Measurements from ENCODE around the gene DMD. TPM values are rescaled to one million over a fixed set of nuclear protein-coding genes. Genes with fewer than 3 reads are reported as not detected.
A peak's percentile ranks its signal among the peaks of the same experiment; 100 is the strongest.

DMD gene
- total and polyA plus RNA-seq, 8 donors, result 6.8 to 117 (median 44.2) TPM

DNA sequence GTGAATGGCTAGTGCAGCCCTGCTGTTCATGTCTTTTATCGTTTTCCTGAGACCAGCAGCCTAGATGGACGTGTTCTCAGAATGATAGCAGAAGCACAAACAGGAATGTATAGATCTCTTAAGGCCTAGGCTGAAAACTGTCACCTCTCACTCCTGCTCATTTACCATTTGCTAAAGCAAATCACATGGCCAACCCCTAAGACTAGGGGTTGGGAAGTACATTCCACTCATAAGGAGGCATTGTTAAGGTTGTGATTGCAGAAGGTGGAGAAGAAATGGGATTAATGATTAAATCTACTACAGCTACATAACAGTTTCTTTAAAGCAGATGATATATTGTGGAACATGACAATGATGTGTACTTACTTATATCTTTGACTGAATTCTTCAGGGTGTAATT lies 1602.7 kb downstream of the DMD start:
- 58 to 80% (median 58%) methylated on average over 2 of the region's 2 CpGs for WGBS, 5 donors
- H3K4me1 ChIP-seq, result no peaks in the 10 kb centered on the region
- H3K4me3 ChIP-seq, result no peak overlapping the region
- no peaks in the 10 kb centered on the region for H3K9me3 ChIP-seq
- intact Hi-C loops (cut with DNase I; ENCODE audit: low total_unique reads), result no loop called here
- H3K27ac ChIP-seq, result no peak overlapping the region
- H3K27me3 ChIP-seq, result no peaks in the 10 kb centered on the region
- no peak for DNase-seq
- H3K36me3 ChIP-seq, result no peaks in the 10 kb centered on the region
- TF ChIP-seq POLR2A (IDR thresholded peaks at IDR 0.05), result no peak
- TF ChIP-seq EP300 (IDR thresholded peaks at IDR 0.05), result no peak
- TF ChIP-seq POLR2AphosphoS5 (IDR thresholded peaks at IDR 0.05), result no peak
- TF ChIP-seq, protein P1, sequence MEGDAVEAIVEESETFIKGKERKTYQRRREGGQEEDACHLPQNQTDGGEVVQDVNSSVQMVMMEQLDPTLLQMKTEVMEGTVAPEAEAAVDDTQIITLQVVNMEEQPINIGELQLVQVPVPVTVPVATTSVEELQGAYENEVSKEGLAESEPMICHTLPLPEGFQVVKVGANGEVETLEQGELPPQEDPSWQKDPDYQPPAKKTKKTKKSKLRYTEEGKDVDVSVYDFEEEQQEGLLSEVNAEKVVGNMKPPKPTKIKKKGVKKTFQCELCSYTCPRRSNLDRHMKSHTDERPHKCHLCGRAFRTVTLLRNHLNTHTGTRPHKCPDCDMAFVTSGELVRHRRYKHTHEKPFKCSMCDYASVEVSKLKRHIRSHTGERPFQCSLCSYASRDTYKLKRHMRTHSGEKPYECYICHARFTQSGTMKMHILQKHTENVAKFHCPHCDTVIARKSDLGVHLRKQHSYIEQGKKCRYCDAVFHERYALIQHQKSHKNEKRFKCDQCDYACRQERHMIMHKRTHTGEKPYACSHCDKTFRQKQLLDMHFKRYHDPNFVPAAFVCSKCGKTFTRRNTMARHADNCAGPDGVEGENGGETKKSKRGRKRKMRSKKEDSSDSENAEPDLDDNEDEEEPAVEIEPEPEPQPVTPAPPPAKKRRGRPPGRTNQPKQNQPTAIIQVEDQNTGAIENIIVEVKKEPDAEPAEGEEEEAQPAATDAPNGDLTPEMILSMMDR (IDR thresholded peaks at IDR 0.05), result no peak

DNA sequence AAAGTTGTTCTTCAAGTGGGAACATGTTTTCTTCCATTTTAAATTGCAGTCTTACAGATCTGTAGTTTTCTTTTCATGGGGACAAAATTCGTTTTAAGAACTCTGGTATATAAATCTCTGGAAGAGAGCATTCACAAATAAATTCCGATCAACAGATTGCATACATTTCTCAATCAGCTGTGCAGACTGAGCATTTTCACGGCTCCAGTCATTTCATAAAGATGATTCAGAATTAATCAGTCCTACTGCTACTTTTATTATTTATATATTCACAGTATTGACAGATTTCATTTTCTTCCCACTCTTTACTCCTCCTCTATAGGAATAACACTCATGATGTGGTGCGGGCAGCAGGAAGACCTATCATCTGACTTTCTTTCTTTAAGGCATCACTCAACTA lies 1604.6 kb downstream of the DMD start:
- Histone ChIP-seq H3K27ac (no peak overlapping the region), H3K4me3 (no peak overlapping the region), H3K36me3 (no peaks in the 10 kb centered on the region), H3K4me1 (no peaks in the 10 kb centered on the region), H3K9me3 (no peaks in the 10 kb centered on the region), H3K27me3 (no peaks in the 10 kb centered on the region)
- DNase-seq, result no peak
- TF ChIP-seq POLR2AphosphoS5 (IDR thresholded peaks at IDR 0.05) (no peak), EP300 (IDR thresholded peaks at IDR 0.05) (no peak), POLR2A (IDR thresholded peaks at IDR 0.05) (no peak)
- TF ChIP-seq, protein P1 (IDR thresholded peaks at IDR 0.05), result no peak
- WGBS, 5 donors, result 70 to 94% (median 84%) methylated on average over 4 of the region's 4 CpGs
- intact Hi-C loops (cut with DNase I; ENCODE audit: low total_unique reads), result no loop called here

DNA sequence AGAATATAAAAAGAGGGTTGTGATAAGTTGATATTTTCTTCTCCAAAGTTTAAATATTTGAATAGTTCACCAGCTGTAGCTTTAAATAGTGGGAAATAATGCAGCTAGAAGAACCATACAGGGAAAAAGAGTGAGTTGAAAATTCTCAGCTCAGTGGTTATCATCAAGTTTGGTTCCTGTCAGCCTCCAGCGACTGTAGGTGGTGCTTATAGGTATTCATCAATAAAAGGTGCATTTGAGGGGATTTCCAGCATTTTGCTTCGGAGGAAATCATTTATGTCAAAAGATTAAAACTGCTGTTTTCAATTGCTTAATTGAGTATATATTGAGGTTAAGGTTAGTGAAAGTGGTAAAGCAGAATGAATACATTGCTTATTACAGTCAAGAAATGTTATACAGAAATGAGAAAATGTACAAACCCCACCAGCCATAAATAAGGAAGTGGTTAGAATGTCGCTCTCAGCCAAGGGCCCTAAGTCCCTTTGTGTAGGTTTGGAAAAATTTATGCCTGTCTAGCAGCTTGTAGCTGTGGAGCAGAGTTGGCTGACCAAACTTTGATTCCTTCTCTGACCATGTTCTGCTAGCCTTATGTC lies 1606.6 kb downstream of the DMD start:
- no peak for DNase-seq
- WGBS, 5 donors, result 55 to 80% (median 77%) methylated on average over 3 of the region's 3 CpGs
- Histone ChIP-seq H3K4me3 (no peak overlapping the region), H3K27ac (no peak overlapping the region), H3K36me3 (no peaks in the 10 kb centered on the region), H3K4me1 (no peaks in the 10 kb centered on the region), H3K9me3 (no peaks in the 10 kb centered on the region), H3K27me3 (no peaks in the 10 kb centered on the region)
- TF ChIP-seq POLR2AphosphoS5 (IDR thresholded peaks at IDR 0.05), result no peak
- no peak for TF ChIP-seq POLR2A (IDR thresholded peaks at IDR 0.05)
- TF ChIP-seq, protein P1 (IDR thresholded peaks at IDR 0.05), result no peak
- no peak for TF ChIP-seq EP300 (IDR thresholded peaks at IDR 0.05)
- intact Hi-C loops (cut with DNase I; ENCODE audit: low total_unique reads), result no loop called here

DNA sequence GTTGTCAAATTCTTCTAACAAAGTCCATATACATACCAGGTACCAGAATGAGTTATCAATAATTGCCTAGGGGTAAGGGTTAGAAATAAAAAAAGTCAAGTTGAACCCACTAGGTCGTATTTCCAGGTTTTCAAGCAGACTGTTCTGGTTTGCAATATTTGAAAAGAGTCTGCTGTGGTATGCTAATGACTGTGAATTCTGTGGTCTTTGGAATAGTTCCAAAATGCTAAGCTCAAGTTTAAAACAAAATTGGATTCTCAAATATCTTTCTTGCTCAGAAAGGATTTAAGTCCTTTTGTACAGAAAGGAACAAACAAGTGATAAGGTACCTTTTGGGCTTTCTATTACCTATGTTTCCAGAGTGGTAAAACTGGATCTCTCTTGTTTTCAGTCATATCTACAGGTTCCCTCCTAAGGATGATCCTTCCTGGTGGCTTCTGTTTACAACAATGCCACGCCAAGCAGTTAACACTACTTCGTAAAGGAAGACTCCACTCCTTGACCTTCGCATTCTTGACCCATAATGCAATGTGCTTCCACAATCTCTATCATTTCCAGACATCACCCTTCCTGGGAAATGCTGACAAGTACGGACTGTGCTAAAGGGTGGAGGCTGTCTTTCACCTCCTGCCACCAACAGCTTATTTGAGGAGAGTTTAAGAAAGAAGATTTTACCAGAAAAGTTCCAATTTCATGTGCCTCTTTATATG lies 1607.8 kb downstream of the DMD start:
- Histone ChIP-seq H3K9me3 (no peaks in the 10 kb centered on the region), H3K27me3 (no peaks in the 10 kb centered on the region), H3K4me3 (no peak overlapping the region), H3K27ac (no peak overlapping the region), H3K36me3 (no peaks in the 10 kb centered on the region), H3K4me1 (no peaks in the 10 kb centered on the region)
- no peak for TF ChIP-seq POLR2A (IDR thresholded peaks at IDR 0.05)
- TF ChIP-seq, protein P1 (IDR thresholded peaks at IDR 0.05), result no peak
- no peak for TF ChIP-seq POLR2AphosphoS5 (IDR thresholded peaks at IDR 0.05)
- TF ChIP-seq EP300 (IDR thresholded peaks at IDR 0.05), result no peak
- intact Hi-C loops (cut with DNase I; ENCODE audit: low total_unique reads), result no loop called here
- 51 to 62% (median 55%) methylated on average over 5 of the region's 5 CpGs for WGBS, 5 donors
- peak in 1 of 2 donors; percentile 3 for DNase-seq
